ENCODE results near the gene LONP2. TPM values are rescaled to one million over a fixed set of nuclear protein-coding genes. Genes with fewer than 3 reads are reported as not detected.
"Not testable (repeated sequence)": the region's sequence is repeated elsewhere in the genome, so short reads cannot be mapped to it uniquely, and the experiment has no call there.

Gene LONP2
- total RNA-seq, 2 donors from 2014 or later, result 52.0 to 54.4 TPM

DNA sequence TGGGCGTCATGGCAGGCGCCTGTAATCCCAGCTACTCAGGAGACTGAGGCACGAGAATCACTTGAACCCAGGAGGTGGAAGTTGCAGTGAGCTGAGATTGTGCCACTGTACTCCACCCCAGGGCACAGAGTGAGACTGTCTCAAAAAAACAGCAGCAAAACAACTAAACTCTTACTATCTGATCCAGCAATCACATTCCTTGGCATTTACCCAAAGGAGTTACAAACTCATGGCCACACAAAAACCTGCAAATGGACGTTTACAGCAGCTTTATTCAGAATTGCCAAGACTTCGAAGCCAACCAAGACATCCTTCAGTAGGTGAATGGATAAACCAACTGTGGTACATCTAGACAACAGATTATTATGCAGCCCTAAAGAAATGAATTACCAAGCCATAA is 137.1 kb downstream of the LONP2 start:
- H3K27ac Mint-ChIP-seq, result no peak overlapping the region
- H3K4me1 Mint-ChIP-seq (ENCODE audit: low read depth in 2 of 2), result peaks cover 30 to 60% of the 10 kb centered on the region in 2 donors
- H3K36me3 Mint-ChIP-seq, result no peaks in the 10 kb centered on the region
- DNase-seq (ENCODE audit: low spot score), result no peak
- no peak overlapping the region for H3K4me3 Mint-ChIP-seq
- no peaks in the 10 kb centered on the region for H3K27me3 Mint-ChIP-seq
- ATAC-seq, result no peak
- no peaks in the 10 kb centered on the region for H3K9me3 Mint-ChIP-seq

DNA sequence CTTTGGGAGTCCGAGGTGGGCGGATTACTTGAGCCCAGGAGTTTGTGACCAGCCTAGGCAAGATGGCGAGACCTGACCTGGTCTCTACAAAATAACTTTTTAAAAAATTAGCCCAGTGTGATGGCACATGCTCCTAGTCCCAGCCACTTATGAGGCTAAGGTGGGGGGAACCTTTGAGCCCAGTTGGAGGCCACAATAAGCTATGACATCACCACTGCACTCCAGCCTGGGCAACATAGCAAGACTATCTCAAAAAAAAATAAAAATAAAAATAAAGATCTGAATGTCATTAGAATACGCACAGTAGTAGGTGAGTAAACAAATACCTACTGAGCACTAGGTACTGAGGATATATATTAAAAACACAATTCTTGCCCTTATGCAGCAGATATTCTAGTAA is 138.0 kb downstream of the LONP2 start:
- H3K27me3 Mint-ChIP-seq, result no peaks in the 10 kb centered on the region
- H3K27ac Mint-ChIP-seq, result no peak overlapping the region
- H3K4me1 Mint-ChIP-seq (ENCODE audit: low read depth in 2 of 2), result peaks cover 30 to 54% of the 10 kb centered on the region in 2 donors
- no peaks in the 10 kb centered on the region for H3K36me3 Mint-ChIP-seq
- DNase-seq (ENCODE audit: low spot score) (no peak), ATAC-seq (no peak)
- no peaks in the 10 kb centered on the region for H3K9me3 Mint-ChIP-seq
- no peak overlapping the region for H3K4me3 Mint-ChIP-seq

GRCh38 chr16:48383009-48383876 is 139.1 kb downstream of the LONP2 start:
- Mint-ChIP-seq H3K9me3 (no peaks in the 10 kb centered on the region), H3K36me3 (no peaks in the 10 kb centered on the region), H3K27me3 (no peaks in the 10 kb centered on the region), H3K4me3 (peak overlapping the region; percentile 84), H3K27ac (peak overlapping the region; percentile 66 to 84), H3K4me1 (ENCODE audit: low read depth in 2 of 2) (peaks cover 30 to 50% of the 10 kb centered on the region in 2 donors)
- ATAC-seq (no peak), DNase-seq (ENCODE audit: low spot score) (no peak)

DNA sequence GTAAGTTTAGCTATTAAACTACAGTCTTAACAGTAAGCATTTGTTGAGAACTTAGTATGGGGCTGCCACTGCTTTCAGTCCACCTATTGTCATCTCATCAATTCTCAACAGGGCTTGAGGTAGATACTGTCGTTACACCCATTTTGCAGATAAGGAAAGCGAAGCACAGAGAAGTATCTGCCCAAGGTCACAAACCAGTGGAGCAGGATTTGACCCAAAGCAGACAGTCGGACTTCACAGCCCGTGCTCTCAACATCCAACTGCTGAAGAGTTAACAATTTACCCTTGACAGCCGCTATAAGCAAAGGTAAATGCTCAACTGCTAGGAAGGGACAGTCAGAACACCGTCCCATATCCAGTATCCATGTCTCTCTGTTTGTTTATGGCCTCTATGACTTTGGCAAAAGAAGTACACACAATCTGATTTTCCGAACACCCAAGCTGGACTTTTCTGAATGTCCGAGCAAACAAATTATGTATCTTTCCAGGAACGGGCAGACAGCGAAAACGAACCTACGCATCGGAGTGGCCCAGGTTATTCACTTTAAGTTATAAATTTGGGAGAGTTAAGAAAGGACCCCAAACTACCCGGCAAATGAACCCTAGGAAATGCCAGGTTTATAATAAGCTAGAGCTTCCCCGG is 139.9 kb downstream of the LONP2 start:
- DNase-seq (ENCODE audit: low spot score), result no peak
- H3K9me3 Mint-ChIP-seq, result no peaks in the 10 kb centered on the region
- H3K4me3 Mint-ChIP-seq, result peak overlapping the region; percentile 84
- peak overlapping the region; percentile 66 to 84 for H3K27ac Mint-ChIP-seq
- H3K36me3 Mint-ChIP-seq, result no peaks in the 10 kb centered on the region
- ATAC-seq, result no peak
- peaks cover 24 to 43% of the 10 kb centered on the region in 2 donors for H3K4me1 Mint-ChIP-seq (ENCODE audit: low read depth in 2 of 2)
- no peaks in the 10 kb centered on the region for H3K27me3 Mint-ChIP-seq

GRCh38 chr16:48384520-48385252 is 140.6 kb downstream of the LONP2 start:
- Mint-ChIP-seq H3K27me3 (no peaks in the 10 kb centered on the region), H3K36me3 (no peaks in the 10 kb centered on the region), H3K4me3 (peak overlapping the region; percentile 93), H3K9me3 (no peaks in the 10 kb centered on the region), H3K4me1 (ENCODE audit: low read depth in 2 of 2) (peaks cover 18 to 36% of the 10 kb centered on the region in 2 donors), H3K27ac (peak overlapping the region; percentile 66 to 84)
- ATAC-seq (peak; percentile 69 to 74), DNase-seq (ENCODE audit: low spot score) (peak; percentile 63)

DNA sequence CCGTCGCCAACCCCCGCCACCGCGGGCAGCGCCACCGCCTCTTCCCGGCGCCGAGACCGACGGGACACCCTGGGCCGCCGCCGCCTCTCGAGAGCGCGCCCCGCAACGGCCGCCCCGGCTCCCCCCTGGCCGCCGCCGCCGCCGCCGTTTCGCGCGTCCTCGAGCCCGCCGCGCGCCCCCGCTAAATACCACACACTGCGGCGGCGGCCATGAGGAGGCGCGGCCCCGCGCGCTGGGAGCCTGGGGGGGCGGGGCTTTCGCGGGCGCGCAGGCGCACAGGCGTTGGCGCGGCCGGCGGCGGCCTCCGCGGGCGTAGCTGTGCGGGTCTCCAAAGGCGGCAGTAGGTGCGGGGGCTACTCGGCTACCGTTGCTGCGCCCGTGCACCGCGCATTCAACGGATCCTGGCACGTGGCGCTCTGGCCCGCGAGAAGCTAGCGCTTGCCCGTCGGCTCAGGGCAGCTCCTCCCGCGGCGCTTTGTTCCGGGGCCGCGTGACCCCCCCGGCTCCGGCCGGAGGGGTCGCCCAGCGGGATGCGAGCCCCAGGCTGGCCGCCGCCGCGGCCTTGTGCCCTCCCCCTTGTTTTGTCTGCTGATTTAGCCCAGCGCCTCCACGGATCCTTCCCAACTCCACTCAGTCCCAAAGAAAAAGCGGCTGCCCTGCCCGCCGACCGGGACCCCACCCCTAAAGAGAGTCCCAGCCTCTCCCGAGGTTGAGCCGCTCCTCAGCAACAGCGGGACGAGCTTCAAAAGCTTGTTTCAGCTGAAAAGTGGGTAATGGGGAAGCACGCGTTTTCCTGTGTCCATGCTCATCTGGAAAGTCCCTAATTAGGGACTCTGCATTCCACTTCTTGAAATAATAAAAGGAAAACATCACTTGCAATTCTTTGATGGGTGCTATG is 141.4 kb downstream of the LONP2 start, which contains the start of gene SIAH1:
SIAH1 (minus strand) TSS at position 161 of the 898 bp plus-strand sequence. CDS start 22,985 bp downstream, outside the sequence.
- DNase-seq (ENCODE audit: low spot score), result peak; percentile 90
- Mint-ChIP-seq H3K4me1 (ENCODE audit: low read depth in 2 of 2) (peaks cover 13 to 28% of the 10 kb centered on the region in 2 donors), H3K36me3 (no peaks in the 10 kb centered on the region), H3K9me3 (no peaks in the 10 kb centered on the region), H3K27ac (peak within 1 kb of the TSS; percentile 80 to 85), H3K27me3 (no peaks in the 10 kb centered on the region), H3K4me3 (peak within 1 kb of the TSS; percentile 93)
- ATAC-seq, result peak; percentile 90 to 93

DNA sequence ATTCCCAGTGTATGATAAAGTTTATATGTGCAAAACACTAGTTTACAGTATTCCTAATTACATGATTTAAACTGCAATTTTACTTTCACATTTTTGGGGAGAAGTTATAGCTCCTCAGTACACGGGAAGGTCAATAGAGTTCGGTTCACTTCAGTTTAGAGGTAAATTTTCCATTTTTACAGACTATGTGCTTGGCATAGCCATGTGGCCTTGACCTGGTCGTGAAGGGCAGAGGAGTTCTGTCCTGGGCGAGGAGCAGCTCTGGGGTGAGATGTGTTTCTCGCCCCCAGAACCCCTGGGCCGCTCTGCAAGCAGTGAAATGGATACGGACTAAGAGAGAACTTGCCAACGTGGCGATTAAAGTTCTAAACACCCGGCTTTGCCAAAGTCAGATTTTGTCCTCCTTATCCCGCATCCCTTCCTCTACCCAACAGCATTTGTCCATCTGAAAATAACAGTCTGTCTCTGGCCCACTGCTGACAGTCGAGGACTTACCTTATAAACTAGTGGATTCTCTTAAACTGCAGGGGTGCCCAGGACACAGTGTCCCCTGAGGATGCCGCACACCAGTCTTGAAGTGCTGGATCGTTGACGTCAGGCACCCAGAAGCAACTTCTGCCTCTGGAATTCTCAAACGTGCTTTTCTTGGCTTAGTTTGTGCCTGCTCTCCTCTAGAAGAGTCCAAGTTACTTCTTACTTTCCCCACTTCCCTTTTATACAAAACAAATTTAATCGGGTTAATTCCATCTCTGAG is 142.6 kb downstream of the LONP2 start:
- no peaks in the 10 kb centered on the region for H3K27me3 Mint-ChIP-seq
- H3K4me1 Mint-ChIP-seq (ENCODE audit: low read depth in 2 of 2), result peaks cover 8 to 20% of the 10 kb centered on the region in 2 donors
- no peaks in the 10 kb centered on the region for H3K36me3 Mint-ChIP-seq
- peak overlapping the region; percentile 22 for H3K4me3 Mint-ChIP-seq
- H3K9me3 Mint-ChIP-seq, result no peaks in the 10 kb centered on the region
- DNase-seq (ENCODE audit: low spot score) (no peak), ATAC-seq (no peak)
- peak overlapping the region in 1 of 2 donors; percentile 80 for H3K27ac Mint-ChIP-seq

DNA sequence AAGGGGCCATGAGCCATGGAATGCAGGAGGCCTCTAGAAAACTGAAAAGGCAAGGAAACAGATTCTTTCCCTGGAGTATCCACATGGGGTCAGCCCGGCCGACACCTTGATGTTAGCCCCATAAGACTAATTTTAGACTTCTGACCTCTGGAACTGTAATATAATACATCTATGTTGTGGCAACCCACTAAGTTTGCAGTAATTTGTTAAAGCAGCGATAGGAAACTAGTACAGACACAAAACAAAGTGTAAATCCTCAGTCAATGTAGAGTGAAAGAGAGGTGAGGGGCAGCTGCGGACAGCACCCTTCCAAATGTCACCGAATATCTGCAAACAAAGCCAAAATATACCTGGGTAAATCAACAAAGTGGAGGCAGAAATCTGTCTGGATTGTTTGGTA is 148.3 kb downstream of the LONP2 start:
- H3K27ac Mint-ChIP-seq, result no peak overlapping the region
- no peaks in the 10 kb centered on the region for H3K9me3 Mint-ChIP-seq

GRCh38 chr16:48393485-48394354 is 149.6 kb downstream of the LONP2 start:
- Mint-ChIP-seq H3K4me3 (no peak overlapping the region), H3K27me3 (no peaks in the 10 kb centered on the region), H3K4me1 (ENCODE audit: low read depth in 2 of 2) (peaks cover 4 to 5% of the 10 kb centered on the region in 2 donors), H3K27ac (peak overlapping the region in 1 of 2 donors; percentile 7), H3K9me3 (no peaks in the 10 kb centered on the region), H3K36me3 (no peaks in the 10 kb centered on the region)
- no peak for ATAC-seq
- no peak for DNase-seq (ENCODE audit: low spot score)

More for the DNA sequence above, 148.3 kb downstream of the LONP2 start:
- peaks cover 4 to 5% of the 10 kb centered on the region in 2 donors for H3K4me1 Mint-ChIP-seq (ENCODE audit: low read depth in 2 of 2)
- H3K27me3 Mint-ChIP-seq, result no peaks in the 10 kb centered on the region
- no peak overlapping the region for H3K4me3 Mint-ChIP-seq
- DNase-seq (ENCODE audit: low spot score), result no peak
- no peaks in the 10 kb centered on the region for H3K36me3 Mint-ChIP-seq
- ATAC-seq, result no peak

DNA sequence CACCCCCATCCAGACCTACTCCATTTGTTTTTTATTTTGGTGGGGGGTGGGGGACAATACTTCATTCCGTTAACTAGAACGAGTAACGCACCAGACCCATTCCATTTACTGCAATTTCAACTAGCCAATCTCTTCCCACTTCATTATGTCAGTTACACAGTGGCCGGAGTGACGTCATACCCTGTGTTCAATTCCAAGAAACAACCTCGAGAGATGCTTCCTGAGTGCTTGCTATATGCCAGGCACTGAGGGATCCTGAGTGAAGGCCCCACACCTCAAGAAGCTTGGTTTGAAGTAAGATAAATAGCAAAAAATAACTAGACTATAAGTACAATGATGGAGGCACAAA is 150.2 kb downstream of the LONP2 start:
- no peaks in the 10 kb centered on the region for H3K36me3 Mint-ChIP-seq
- H3K4me1 Mint-ChIP-seq (ENCODE audit: low read depth in 2 of 2), result peaks cover 4 to 5% of the 10 kb centered on the region in 2 donors
- no peak overlapping the region for H3K4me3 Mint-ChIP-seq
- DNase-seq (ENCODE audit: low spot score) (no peak), ATAC-seq (no peak)
- no peaks in the 10 kb centered on the region for H3K9me3 Mint-ChIP-seq
- H3K27me3 Mint-ChIP-seq, result no peaks in the 10 kb centered on the region
- no peak overlapping the region for H3K27ac Mint-ChIP-seq

DNA sequence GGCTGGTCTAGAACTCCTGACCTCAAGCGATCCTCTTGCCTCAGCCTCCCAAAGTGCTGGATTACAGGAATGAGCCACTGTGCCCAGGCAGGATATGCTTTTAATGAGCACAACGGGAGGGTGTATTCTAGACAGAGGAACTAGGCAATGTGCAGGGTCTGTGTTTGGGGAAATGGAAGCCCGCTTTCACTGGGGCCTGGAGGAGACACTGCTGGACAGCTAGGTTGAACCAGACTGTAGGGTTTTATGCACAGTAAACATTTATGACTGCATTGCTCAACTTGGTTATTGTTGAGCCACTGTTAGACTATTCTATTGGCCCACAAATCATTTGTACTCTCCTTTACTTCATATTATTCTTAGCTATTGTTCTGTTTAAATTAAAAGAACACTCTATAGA is 151.3 kb downstream of the LONP2 start:
- ATAC-seq (no peak), DNase-seq (ENCODE audit: low spot score) (no peak)
- peaks cover 4 to 5% of the 10 kb centered on the region in 2 donors for H3K4me1 Mint-ChIP-seq (ENCODE audit: low read depth in 2 of 2)
- no peak overlapping the region for H3K27ac Mint-ChIP-seq
- H3K36me3 Mint-ChIP-seq, result no peaks in the 10 kb centered on the region
- no peaks in the 10 kb centered on the region for H3K27me3 Mint-ChIP-seq
- H3K4me3 Mint-ChIP-seq, result no peak overlapping the region
- no peaks in the 10 kb centered on the region for H3K9me3 Mint-ChIP-seq

- not testable (repeated sequence) for H3K4me1 Mint-ChIP-seq (ENCODE audit: low read depth in 2 of 2)
Measured at GRCh38 chr16:48402547-48402946, 158.4 kb downstream of the LONP2 start.

More at GRCh38 chr16:48402547-48402946, 158.4 kb downstream of the LONP2 start:
- not testable (repeated sequence) for H3K27ac Mint-ChIP-seq; H3K4me3 Mint-ChIP-seq; DNase-seq (ENCODE audit: low spot score); H3K36me3 Mint-ChIP-seq; ATAC-seq; H3K27me3 Mint-ChIP-seq; H3K9me3 Mint-ChIP-seq

Measured in natural killer cell treated with Interleukin-12 subunit alpha and Interleukin-12 subunit beta and Interleukin-15 and Interleukin-18, amount 100 ng/mL, for 72 hours (primary cell).